GM10847 (cell line): ENCODE data around the gene TMPRSS7.

Experiments
- POLR2A ChIP-seq: IDR thresholded peaks from 2 replicates; pipeline ENCODE4 v1.6.1; 2011; ENCODE audit not compliant: insufficient read length; ENCODE audit errors: extremely low read depth

TMPRSS7 gene

GRCh38 chr3:112096176-112096575 lies 61.6 kb downstream of the TMPRSS7 start:
- TF ChIP-seq POLR2A: no peak

- no peak for TF ChIP-seq POLR2A
These were observed 62.8 kb downstream of the TMPRSS7 start for GRCh38 chr3:112097378-112097777.

- TF ChIP-seq POLR2A: no peak
These were observed 67.4 kb downstream of the TMPRSS7 start for GRCh38 chr3:112101916-112102315.

- no peak for TF ChIP-seq POLR2A
These were observed 70.2 kb downstream of the TMPRSS7 start for GRCh38 chr3:112104774-112105173.

- TF ChIP-seq POLR2A: no peak
These were observed 74.8 kb downstream of the TMPRSS7 start for GRCh38 chr3:112109322-112109721.

- TF ChIP-seq POLR2A: no peak
These were observed 77.4 kb downstream of the TMPRSS7 start for GRCh38 chr3:112111785-112112402.

GRCh38 chr3:112114576-112115160 lies 80.1 kb downstream of the TMPRSS7 start:
- no peak for TF ChIP-seq POLR2A

- TF ChIP-seq POLR2A: no peak
These were observed 80.7 kb downstream of the TMPRSS7 start for GRCh38 chr3:112115161-112115739.

GRCh38 chr3:112115806-112116383 lies 81.4 kb downstream of the TMPRSS7 start:
- TF ChIP-seq POLR2A: no peak

- no peak for TF ChIP-seq POLR2A
These were observed 82.2 kb downstream of the TMPRSS7 start for GRCh38 chr3:112116748-112117186.

GRCh38 chr3:112117415-112117814 lies 82.9 kb downstream of the TMPRSS7 start:
- no peak for TF ChIP-seq POLR2A

- TF ChIP-seq POLR2A: no peak
These were observed 83.5 kb downstream of the TMPRSS7 start for GRCh38 chr3:112117841-112118571.

- no peak for TF ChIP-seq POLR2A
These were observed 85.7 kb downstream of the TMPRSS7 start for GRCh38 chr3:112119962-112120836.
